Measurements from ENCODE around the gene CNOT6. TPM values are rescaled to one million over a fixed set of nuclear protein-coding genes. Genes with fewer than 3 reads are reported as not detected.

Gene CNOT6
- total RNA-seq, 1 experiment from 2014 or later: 32.8 TPM

DNA sequence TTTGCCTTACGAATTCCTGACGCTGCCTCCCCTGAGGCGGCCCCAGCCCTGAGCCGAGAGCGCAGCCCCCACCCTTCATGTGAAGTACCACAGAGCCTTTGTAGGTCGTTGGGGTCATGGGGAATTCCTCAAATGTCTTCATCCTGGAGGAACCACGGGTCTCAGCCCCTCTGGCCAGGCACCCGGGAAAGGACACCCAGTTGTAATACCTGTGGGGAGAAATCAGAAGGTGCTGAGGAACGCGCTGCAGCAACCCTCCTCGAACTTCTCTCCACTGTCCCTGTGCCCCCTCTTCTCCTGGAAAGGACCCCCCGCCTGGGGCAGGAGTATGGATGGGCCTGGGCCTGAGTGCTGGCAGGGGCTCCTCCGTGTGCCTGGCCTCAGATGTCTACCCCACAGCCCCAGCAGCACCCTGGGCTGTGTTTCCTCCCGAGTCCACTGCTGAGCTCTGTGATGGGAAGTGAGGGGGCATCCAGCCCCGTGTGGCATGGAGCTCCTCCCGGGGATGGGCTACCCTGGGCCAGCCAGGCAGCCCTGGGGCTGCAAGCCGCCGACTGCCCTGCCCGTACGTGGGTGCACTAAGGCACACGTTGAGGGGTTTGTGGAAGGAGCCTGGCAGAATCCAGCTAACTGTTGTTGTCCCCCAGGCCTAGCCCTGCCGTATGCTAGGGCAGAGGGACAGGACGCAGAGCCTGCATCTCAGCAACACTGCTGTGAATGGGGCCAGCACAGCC, 115.8 kb downstream of the CNOT6 start:
- Histone ChIP-seq H3K9me3 (ENCODE audit: control insufficient read depth, insufficient read depth, low read depth, low read length) (no peaks in the 10 kb centered on the region), H3K27ac (ENCODE audit: low read length) (no peak overlapping the region), H3K4me3 (ENCODE audit: low read depth in 2 of 2, low read length in 2 of 2) (no peak overlapping the region), H3K27me3 (ENCODE audit: control insufficient read depth, insufficient read depth, low read length) (no peaks in the 10 kb centered on the region), H3K36me3 (ENCODE audit: control insufficient read depth, insufficient read depth, low read length) (no peaks in the 10 kb centered on the region), H3K4me1 (ENCODE audit: control insufficient read depth, insufficient read depth, low read length) (no peaks in the 10 kb centered on the region)
- no peak for DNase-seq (ENCODE audit: low read depth, low spot score)
- no TSS peak for BruUV-seq (replicated peaks)
- no peak for TF ChIP-seq TCF7L2 (IDR thresholded peaks at IDR 0.05; ENCODE audit: low read depth, low read length)
- TF ChIP-seq POLR2AphosphoS5 (IDR thresholded peaks at IDR 0.05; ENCODE audit: low read depth, low read length): no peak
- TF ChIP-seq, protein P1, sequence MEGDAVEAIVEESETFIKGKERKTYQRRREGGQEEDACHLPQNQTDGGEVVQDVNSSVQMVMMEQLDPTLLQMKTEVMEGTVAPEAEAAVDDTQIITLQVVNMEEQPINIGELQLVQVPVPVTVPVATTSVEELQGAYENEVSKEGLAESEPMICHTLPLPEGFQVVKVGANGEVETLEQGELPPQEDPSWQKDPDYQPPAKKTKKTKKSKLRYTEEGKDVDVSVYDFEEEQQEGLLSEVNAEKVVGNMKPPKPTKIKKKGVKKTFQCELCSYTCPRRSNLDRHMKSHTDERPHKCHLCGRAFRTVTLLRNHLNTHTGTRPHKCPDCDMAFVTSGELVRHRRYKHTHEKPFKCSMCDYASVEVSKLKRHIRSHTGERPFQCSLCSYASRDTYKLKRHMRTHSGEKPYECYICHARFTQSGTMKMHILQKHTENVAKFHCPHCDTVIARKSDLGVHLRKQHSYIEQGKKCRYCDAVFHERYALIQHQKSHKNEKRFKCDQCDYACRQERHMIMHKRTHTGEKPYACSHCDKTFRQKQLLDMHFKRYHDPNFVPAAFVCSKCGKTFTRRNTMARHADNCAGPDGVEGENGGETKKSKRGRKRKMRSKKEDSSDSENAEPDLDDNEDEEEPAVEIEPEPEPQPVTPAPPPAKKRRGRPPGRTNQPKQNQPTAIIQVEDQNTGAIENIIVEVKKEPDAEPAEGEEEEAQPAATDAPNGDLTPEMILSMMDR (IDR thresholded peaks at IDR 0.05): no peak
- no peak for TF ChIP-seq SIN3A (IDR thresholded peaks at IDR 0.05; ENCODE audit: borderline replicate concordance, insufficient read depth, low read depth, low read length)
- TF ChIP-seq, protein P2, sequence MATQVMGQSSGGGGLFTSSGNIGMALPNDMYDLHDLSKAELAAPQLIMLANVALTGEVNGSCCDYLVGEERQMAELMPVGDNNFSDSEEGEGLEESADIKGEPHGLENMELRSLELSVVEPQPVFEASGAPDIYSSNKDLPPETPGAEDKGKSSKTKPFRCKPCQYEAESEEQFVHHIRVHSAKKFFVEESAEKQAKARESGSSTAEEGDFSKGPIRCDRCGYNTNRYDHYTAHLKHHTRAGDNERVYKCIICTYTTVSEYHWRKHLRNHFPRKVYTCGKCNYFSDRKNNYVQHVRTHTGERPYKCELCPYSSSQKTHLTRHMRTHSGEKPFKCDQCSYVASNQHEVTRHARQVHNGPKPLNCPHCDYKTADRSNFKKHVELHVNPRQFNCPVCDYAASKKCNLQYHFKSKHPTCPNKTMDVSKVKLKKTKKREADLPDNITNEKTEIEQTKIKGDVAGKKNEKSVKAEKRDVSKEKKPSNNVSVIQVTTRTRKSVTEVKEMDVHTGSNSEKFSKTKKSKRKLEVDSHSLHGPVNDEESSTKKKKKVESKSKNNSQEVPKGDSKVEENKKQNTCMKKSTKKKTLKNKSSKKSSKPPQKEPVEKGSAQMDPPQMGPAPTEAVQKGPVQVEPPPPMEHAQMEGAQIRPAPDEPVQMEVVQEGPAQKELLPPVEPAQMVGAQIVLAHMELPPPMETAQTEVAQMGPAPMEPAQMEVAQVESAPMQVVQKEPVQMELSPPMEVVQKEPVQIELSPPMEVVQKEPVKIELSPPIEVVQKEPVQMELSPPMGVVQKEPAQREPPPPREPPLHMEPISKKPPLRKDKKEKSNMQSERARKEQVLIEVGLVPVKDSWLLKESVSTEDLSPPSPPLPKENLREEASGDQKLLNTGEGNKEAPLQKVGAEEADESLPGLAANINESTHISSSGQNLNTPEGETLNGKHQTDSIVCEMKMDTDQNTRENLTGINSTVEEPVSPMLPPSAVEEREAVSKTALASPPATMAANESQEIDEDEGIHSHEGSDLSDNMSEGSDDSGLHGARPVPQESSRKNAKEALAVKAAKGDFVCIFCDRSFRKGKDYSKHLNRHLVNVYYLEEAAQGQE (IDR thresholded peaks at IDR 0.05; ENCODE audit: insufficient read depth in 1 of 2, low read depth in 2 of 2, low read length in 1 of 2): no peak
- intact Hi-C loops (cut with micrococcal nuclease; ENCODE audit: unreplicated experiment): loop anchor here (2.0 to 5.0 kb wide), 2 partner anchors 62 to 109 kb away; no protein-coding TSS in a partner anchor
- POLR2A ChIA-PET: no interaction called here
- CTCF ChIA-PET: no interaction called here
- in situ Hi-C loops (cut with HindIII; ENCODE audit: low pct_unique_long_range_greater_than_20kb, low sequenced_read_pairs): no loop called here
- no peak for ATAC-seq

DNA sequence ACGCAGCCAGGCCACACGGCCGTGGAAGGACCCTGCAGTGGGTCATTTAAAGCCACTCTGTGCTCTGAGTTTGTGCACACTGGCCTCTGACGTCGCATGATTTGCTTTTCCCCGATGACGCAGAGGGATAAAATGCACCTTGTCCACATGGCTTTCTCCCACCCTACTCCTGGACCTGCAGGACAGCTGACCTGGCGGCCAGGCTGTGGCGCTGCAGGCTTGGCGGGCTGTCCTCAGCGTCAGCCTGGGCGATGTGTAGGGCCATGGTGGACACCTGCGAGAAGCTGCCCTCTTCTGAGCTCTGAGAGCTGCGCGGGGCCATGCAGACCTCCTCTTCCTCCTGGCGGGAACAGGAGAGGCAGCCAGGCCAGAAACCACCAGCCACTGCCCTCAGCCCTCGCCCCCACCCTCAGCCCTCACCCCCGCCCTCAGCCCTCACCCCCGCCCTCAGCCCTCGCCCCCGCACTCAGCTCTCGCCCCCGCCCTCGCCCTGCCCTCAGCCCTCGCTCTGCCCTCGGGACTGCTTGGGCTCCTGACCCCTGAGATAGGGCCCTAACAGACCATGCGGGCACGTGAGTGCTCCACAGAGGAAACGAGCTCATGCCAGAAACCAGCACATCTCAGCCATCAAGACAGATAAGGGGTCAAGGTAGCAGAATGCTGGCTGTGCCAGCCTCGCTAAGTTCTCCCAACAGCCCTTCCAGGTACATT, 117.1 kb downstream of the CNOT6 start:
- peak; percentile 36 for DNase-seq (ENCODE audit: low read depth, low spot score)

More for the DNA sequence above, 117.1 kb downstream of the CNOT6 start:
- TF ChIP-seq POLR2AphosphoS5 (IDR thresholded peaks at IDR 0.05; ENCODE audit: low read depth, low read length): no peak
- TF ChIP-seq, protein P2 (IDR thresholded peaks at IDR 0.05; ENCODE audit: insufficient read depth in 1 of 2, low read depth in 2 of 2, low read length in 1 of 2): no peak
- no peak for TF ChIP-seq SIN3A (IDR thresholded peaks at IDR 0.05; ENCODE audit: borderline replicate concordance, insufficient read depth, low read depth, low read length)
- TF ChIP-seq, protein P1 (IDR thresholded peaks at IDR 0.05): peak; percentile 90
- Histone ChIP-seq H3K27ac (ENCODE audit: low read length) (no peak overlapping the region), H3K4me1 (ENCODE audit: control insufficient read depth, insufficient read depth, low read length) (no peaks in the 10 kb centered on the region), H3K9me3 (ENCODE audit: control insufficient read depth, insufficient read depth, low read depth, low read length) (no peaks in the 10 kb centered on the region), H3K27me3 (ENCODE audit: control insufficient read depth, insufficient read depth, low read length) (no peaks in the 10 kb centered on the region), H3K4me3 (ENCODE audit: low read depth in 2 of 2, low read length in 2 of 2) (no peak overlapping the region), H3K36me3 (ENCODE audit: control insufficient read depth, insufficient read depth, low read length) (no peaks in the 10 kb centered on the region)
- ChIA-PET POLR2A (interaction anchor here (0.7 kb wide), 1 partner anchor 532 kb away, joined by 4 read pairs; no protein-coding TSS in a partner anchor), CTCF (interaction anchor here (0.6 to 1.5 kb wide), 5 partner anchors 22 to 195 kb away, joined by 3 to 16 read pairs (median 3); no protein-coding TSS in a partner anchor)
- peak; percentile 95 for ATAC-seq
- BruUV-seq (replicated peaks): no TSS peak
- in situ Hi-C loops (cut with HindIII; ENCODE audit: low pct_unique_long_range_greater_than_20kb, low sequenced_read_pairs): no loop called here
- intact Hi-C loops (cut with micrococcal nuclease; ENCODE audit: unreplicated experiment): loop anchor here (2.0 to 5.0 kb wide), 2 partner anchors 61 to 108 kb away; no protein-coding TSS in a partner anchor
